Bronchial epithelial cell (primary cell): Measurements from ENCODE around the gene CNTN5. TPM values are rescaled to one million over a fixed set of nuclear protein-coding genes. Genes with fewer than 3 reads are reported as not detected.

Source experiments
- DNase-seq: peaks from one replicate; pipeline ENCODE4 v3.0.0-alpha.2; 2010; ENCODE audit warnings: low read depth
- FAIRE-seq: peaks from 2 replicates; lab custom pipeline; 2011; peaks lifted over from hg19 to GRCh38; lab: Jason Lieb, UNC
- H3K27me3 ChIP-seq: 2 replicates; pipeline ENCODE4 v1.5.1; 2011; ENCODE audit warnings: low read length; ENCODE audit not compliant: control insufficient read depth, insufficient read depth
- H3K36me3 ChIP-seq: 2 replicates; pipeline ENCODE4 v1.5.1; 2011; ENCODE audit warnings: low read length; ENCODE audit not compliant: control insufficient read depth, insufficient read depth
- H3K4me3 ChIP-seq: 2 replicates; pipeline ENCODE4 v1.5.1; 2011; ENCODE audit warnings: mild to moderate bottlenecking, low read depth, low read length, control low read depth
- CTCF ChIP-seq: IDR thresholded peaks from 2 replicates; pipeline ENCODE4 v1.5.1; 2011; ENCODE audit warnings: mild to moderate bottlenecking, moderate library complexity, low read length, control low read depth, inconsistent platforms; ENCODE audit not compliant: insufficient read depth, severe bottlenecking
- total RNA-seq: library from RNA; depleted of rRNA; stranded (reverse); fragments of >200 nt; gene quantifications from 2 replicates; pipeline ENCODE4 v1.2.1, GENCODE V29; 2014

The CNTN5 gene
- total RNA-seq, 1 donor from 2014 or later: not detected

- Histone ChIP-seq H3K27me3 (no peaks in the 10 kb centered on the region), H3K36me3 (no peaks in the 10 kb centered on the region), H3K4me3 (no peak overlapping the region)
- DNase-seq (no peak), FAIRE-seq (no peak)
- no peak for TF ChIP-seq CTCF
Measured at GRCh38 chr11:99135508-99135907, 114.8 kb downstream of the CNTN5 start.

GRCh38 chr11:99142237-99142636, 121.5 kb downstream of the CNTN5 start:
- no peak overlapping the region for H3K4me3 ChIP-seq
- FAIRE-seq (peak; percentile 32), DNase-seq (no peak)
- H3K27me3 ChIP-seq: no peaks in the 10 kb centered on the region
- H3K36me3 ChIP-seq: no peaks in the 10 kb centered on the region
- TF ChIP-seq CTCF: no peak

GRCh38 chr11:99148352-99148751, 127.6 kb downstream of the CNTN5 start:
- TF ChIP-seq CTCF: no peak
- Histone ChIP-seq H3K27me3 (no peaks in the 10 kb centered on the region), H3K36me3 (no peaks in the 10 kb centered on the region), H3K4me3 (no peak overlapping the region)
- no peak for DNase-seq
- FAIRE-seq: no peak

- no peak for DNase-seq
- no peaks in the 10 kb centered on the region for H3K27me3 ChIP-seq
- TF ChIP-seq CTCF: no peak
- H3K4me3 ChIP-seq: no peak overlapping the region
- no peaks in the 10 kb centered on the region for H3K36me3 ChIP-seq
- no peak for FAIRE-seq
Measured at GRCh38 chr11:99154277-99154676, 133.5 kb downstream of the CNTN5 start.

- no peak for FAIRE-seq
Measured at GRCh38 chr11:99160447-99160846, 139.7 kb downstream of the CNTN5 start.

More at GRCh38 chr11:99160447-99160846, 139.7 kb downstream of the CNTN5 start:
- H3K4me3 ChIP-seq: no peak overlapping the region
- no peaks in the 10 kb centered on the region for H3K27me3 ChIP-seq
- TF ChIP-seq CTCF: no peak
- no peaks in the 10 kb centered on the region for H3K36me3 ChIP-seq
- no peak for DNase-seq
